SH-SY5Y (cell line): Measurements from ENCODE around the gene DPP10.

Experiments
- GATA2 ChIP-seq: IDR thresholded peaks from 2 replicates; pipeline ENCODE4 v1.6.1; 2011; ENCODE audit warnings: mild to moderate bottlenecking, low read depth, low read length
- GATA3 ChIP-seq: IDR thresholded peaks from 2 replicates; pipeline ENCODE4 v1.6.1; 2011; ENCODE audit warnings: low read depth, mild to moderate bottlenecking, low read length, moderate library complexity

DPP10 gene

GRCh38 chr2:114709936-114710850, 267.8 kb downstream of the DPP10 start:
- TF ChIP-seq GATA3 = no peak
- no peak for TF ChIP-seq GATA2

GRCh38 chr2:114714313-114714712, 271.9 kb downstream of the DPP10 start:
- no peak for TF ChIP-seq GATA3
- TF ChIP-seq GATA2 = no peak

- TF ChIP-seq GATA2 = no peak
- TF ChIP-seq GATA3 = no peak
Observed at GRCh38 chr2:114717049-114717448, 274.6 kb downstream of the DPP10 start.

- TF ChIP-seq GATA3 (no peak), GATA2 (no peak)
Observed at GRCh38 chr2:114724454-114724853, 282.0 kb downstream of the DPP10 start.

- TF ChIP-seq GATA3 = no peak
- TF ChIP-seq GATA2 = no peak
Observed at GRCh38 chr2:114727012-114727411, 284.6 kb downstream of the DPP10 start.

- TF ChIP-seq GATA2 (no peak), GATA3 (no peak)
Observed at GRCh38 chr2:114728372-114728771, 285.9 kb downstream of the DPP10 start.

GRCh38 chr2:114729026-114729425, 286.6 kb downstream of the DPP10 start:
- no peak for TF ChIP-seq GATA2
- no peak for TF ChIP-seq GATA3

GRCh38 chr2:114735126-114735525, 292.7 kb downstream of the DPP10 start:
- no peak for TF ChIP-seq GATA3
- TF ChIP-seq GATA2 = no peak

GRCh38 chr2:114742245-114742644, 299.8 kb downstream of the DPP10 start:
- TF ChIP-seq GATA2 (no peak), GATA3 (no peak)

- TF ChIP-seq GATA2 (no peak), GATA3 (no peak)
Observed at GRCh38 chr2:114745700-114746099, 303.3 kb downstream of the DPP10 start.

- TF ChIP-seq GATA3 (no peak), GATA2 (no peak)
Observed at GRCh38 chr2:114752425-114752824, 310.0 kb downstream of the DPP10 start.

- no peak for TF ChIP-seq GATA3
- no peak for TF ChIP-seq GATA2
Observed at GRCh38 chr2:114753145-114753544, 310.7 kb downstream of the DPP10 start.

GRCh38 chr2:114754907-114755563, 312.6 kb downstream of the DPP10 start:
- TF ChIP-seq GATA3 = no peak
- TF ChIP-seq GATA2 = no peak

GRCh38 chr2:114762376-114762775, 319.9 kb downstream of the DPP10 start:
- no peak for TF ChIP-seq GATA3
- no peak for TF ChIP-seq GATA2

- TF ChIP-seq GATA2 = no peak
- no peak for TF ChIP-seq GATA3
Observed at GRCh38 chr2:114762986-114763385, 320.5 kb downstream of the DPP10 start.

- TF ChIP-seq GATA2 (no peak), GATA3 (no peak)
Observed at GRCh38 chr2:114769110-114769509, 326.7 kb downstream of the DPP10 start.
